K562 (cell line): ENCODE data around the gene NUDT6. TPM values are rescaled to one million over a fixed set of nuclear protein-coding genes. Genes with fewer than 3 reads are reported as not detected.

ENCODE experiments used
- ATAC-seq: fragments of 200-7000 bp; cut with Tn5 transposase; 3 replicates; pipeline ENCODE4 v1.9.1; 2020; ENCODE audit warnings: moderate library complexity
- BruUV-seq: library from RNA; stranded (reverse); fragments of 400-500 nt; replicated peaks from 2 replicates; lab custom pipeline; 2021; lab: Mats Ljungman, UMichigan
- CTCF ChIA-PET: fragments of 300-600 bp; formaldehyde crosslinking; extraction: SDS; loops from one replicate; lab custom pipeline; 2021; ENCODE audit warnings: low intra/inter-chr PET ratio; lab: Yijun Ruan, JAX
- POLR2A ChIA-PET: fragments of 300-600, 350-650 bp; sonication (Branson Sonifier 250); formaldehyde crosslinking; extraction: SDS; loops from one replicate; lab custom pipeline; 2021; ENCODE audit warnings: antibody characterized with exemption, inconsistent platforms; lab: Yijun Ruan, JAX
- DNase-seq, 4 experiments: peaks; one replicate each; pipeline versions ENCODE4 v3.0.0 to v3.0.0-alpha.2; 2011 to 2018; ENCODE audit warnings: low spot score in 3 of 4, mixed read lengths in 3 of 4; ENCODE audit errors: extremely low read depth in 1 of 4
- FAIRE-seq: peaks from 2 replicates; lab custom pipeline; 2011; peaks lifted over from hg19 to GRCh38; lab: Jason Lieb, UNC
- H2AFZ ChIP-seq: 2 replicates; pipeline ENCODE4 v1.6.0; 2011; ENCODE audit warnings: low read depth, low read length, control low read depth, inconsistent platforms
- H3K27ac ChIP-seq: fragments of 200-600 bp; 3 replicates; pipeline ENCODE4 v1.8.0; 2011; ENCODE audit warnings: low read depth, mild to moderate bottlenecking, control low read depth, inconsistent platforms, low read length, moderate library complexity, mixed read lengths; ENCODE audit errors: extremely low read depth
- H3K27me3 ChIP-seq, 2 experiments: fragments of 300-600 bp in 1 of 2; 2 replicates in 1 of 2; 3 replicates in 1 of 2; pipeline versions ENCODE4 v1.6.0 to v1.8.0; 2011; ENCODE audit warnings: inconsistent platforms in 2 of 2, low read length in 2 of 2, mild to moderate bottlenecking in 1 of 2, mixed read lengths in 1 of 2, moderate library complexity in 1 of 2; ENCODE audit not compliant: control insufficient read depth in 2 of 2, insufficient read depth in 2 of 2
- H3K36me3 ChIP-seq: fragments of 300-600 bp; 3 replicates; pipeline ENCODE4 v1.8.0; 2011; ENCODE audit warnings: mild to moderate bottlenecking, low read length, inconsistent platforms; ENCODE audit not compliant: control insufficient read depth, insufficient read depth
- H3K4me1 ChIP-seq, 2 experiments: fragments of 200-600 bp in 1 of 2; replicated peaks in 1 of 2; 2 replicates in 1 of 2; 3 replicates in 1 of 2; pipeline versions ENCODE4 v1.5.1 to v1.8.0; 2011; ENCODE audit warnings: inconsistent platforms in 2 of 2, low read length in 2 of 2, mild to moderate bottlenecking in 1 of 2, mixed read lengths in 1 of 2, moderate library complexity in 1 of 2; ENCODE audit not compliant: control insufficient read depth in 2 of 2, insufficient read depth in 2 of 2
- H3K4me2 ChIP-seq: 2 replicates; pipeline ENCODE4 v1.6.1; 2011; ENCODE audit warnings: low read length, control low read depth, inconsistent platforms, mixed read lengths; ENCODE audit not compliant: insufficient read depth
- H3K4me3 ChIP-seq: fragments of 200-600 bp; sonication (generic), shearing (Covaris generic); 2 replicates; pipeline ENCODE4 v1.5.1; 2016; ENCODE audit warnings: control low read depth, inconsistent platforms
- H3K79me2 ChIP-seq: fragments of 200-600 bp; 3 replicates; pipeline ENCODE4 v1.8.0; 2011; ENCODE audit warnings: low read length, inconsistent platforms; ENCODE audit not compliant: control insufficient read depth, insufficient read depth
- H3K9ac ChIP-seq, 2 experiments: 2 replicates each; pipeline versions ENCODE4 v1.6.0 to v1.6.1; 2011; ENCODE audit warnings: low read depth in 2 of 2, low read length in 2 of 2, control low read depth in 1 of 2, inconsistent platforms in 1 of 2, mild to moderate bottlenecking in 1 of 2, mixed read lengths in 1 of 2; ENCODE audit not compliant: insufficient read depth in 1 of 2
- H3K9me1 ChIP-seq: one replicate; pipeline ENCODE4 v1.6.0; 2011; ENCODE audit warnings: inconsistent platforms, mild to moderate bottlenecking, low read length, moderate library complexity; ENCODE audit not compliant: control insufficient read depth, insufficient read depth
- H3K9me3 ChIP-seq: replicated peaks from 2 replicates; pipeline ENCODE4 v1.5.1; 2011; ENCODE audit warnings: low read depth, low read length, inconsistent platforms; ENCODE audit not compliant: control insufficient read depth, insufficient read depth
- H4K20me1 ChIP-seq: replicated peaks from 2 replicates; pipeline ENCODE4 v1.6.1; 2011; ENCODE audit warnings: low read length, inconsistent platforms, mixed read lengths; ENCODE audit not compliant: control insufficient read depth, insufficient read depth
- ASH1L ChIP-seq: fragments of 450-650 bp; IDR thresholded peaks from 2 replicates; pipeline ENCODE4 v1.6.1; 2018; ENCODE audit warnings: borderline replicate concordance, mild to moderate bottlenecking, low read depth; ENCODE audit not compliant: partially characterized antibody
- ATF2 ChIP-seq: sonication (generic); formaldehyde crosslinking; IDR thresholded peaks from 2 replicates; pipeline ENCODE4 v1.8.1; 2022; ENCODE audit warnings: missing genetic modification reagents
- GABPB1 ChIP-seq: sonication (generic); formaldehyde crosslinking; IDR thresholded peaks from 2 replicates; pipeline ENCODE4 v1.8.0; 2022; ENCODE audit warnings: mild to moderate bottlenecking, missing genetic modification reagents
- KDM5B ChIP-seq: fragments of 200-600 bp; sonication (generic); IDR thresholded peaks from 2 replicates; pipeline ENCODE4 v1.6.1; 2012; ENCODE audit warnings: low read depth, mild to moderate bottlenecking, moderate library complexity, low read length, control low read depth, inconsistent platforms; ENCODE audit not compliant: insufficient replicate concordance
- MCM3 ChIP-seq: fragments of 450-650 bp; IDR thresholded peaks from 2 replicates; pipeline ENCODE4 v1.6.1; 2016
- ZNF316 ChIP-seq: fragments of 450-650 bp; IDR thresholded peaks from 2 replicates; pipeline ENCODE4 v1.6.1; 2016
- WGBS: fragments of 100-300 bp; shearing (Covaris generic); methylation state at CpG from one replicate; pipeline ENCODE4 v1.1.6; 2016; ENCODE audit warnings: low coverage, mixed read lengths; ENCODE audit not compliant: insufficient coverage; ENCODE audit errors: missing lambda C conversion rate; 5-methylcytosine and 5-hydroxymethylcytosine counted together
- in situ Hi-C: fragments of 300-500 bp; cut with MboI; formaldehyde crosslinking; loops from 4 replicates; pipeline ENCODE4 v1.15.0; 2018; ENCODE audit warnings: inconsistent platforms, mixed read lengths
- intact Hi-C: fragments of 100-400 bp; cut with micrococcal nuclease; formaldehyde crosslinking; loops from 2 replicates; pipeline ENCODE4 v1.14.2; 2022
- polyA plus RNA-seq, 8 experiments: library from polyadenylated mRNA; depleted of rRNA in 4 of 8; stranded (reverse) in 5 of 8; unstranded in 3 of 8; fragments of >200 nt; fragmentation: Nextera tagmentation in 2 of 8; fragmentation: Illumina TruSeq in 1 of 8; extraction: Ambion mirVana in 2 of 8; extraction: Trizol in 1 of 8; gene quantifications; 2 replicates each; pipeline versions ENCODE4 v1.2.1 to v1.2.3, GENCODE V29; 2011 to 2014; ENCODE audit warnings: inconsistent platforms in 1 of 8, missing spikeins in 1 of 8
- total RNA-seq, 7 experiments: library from RNA; depleted of rRNA in 6 of 7; stranded (reverse); fragments of >200 nt in 6 of 7; fragmentation: Illumina TruSeq in 2 of 7; extraction: Trizol in 2 of 7; gene quantifications; 2 replicates each; pipeline versions ENCODE4 v1.2.1 to v1.2.3, GENCODE V29; 2011 to 2021; ENCODE audit warnings: low replicate concordance in 1 of 7

Gene NUDT6
- total and polyA plus RNA-seq, 9 of the 15 experiments (the other 6 are each of a cell fraction or from before 2014, with no cell fraction given), result 9.4 to 18.1 (median 13.4) TPM

GRCh38 chr4:122909683-122910082 lies 12.7 kb downstream of the NUDT6 start (continued):
- TF ChIP-seq ASH1L, result no peak
- no peak for TF ChIP-seq ATF2

GRCh38 chr4:122908223-122908622 lies 14.2 kb downstream of the NUDT6 start:
- in situ Hi-C loops, result loop anchor here (25.0 kb wide), 1 partner anchor 1046 kb away; the partner anchor contains the start of gene BBS7
- H3K9ac ChIP-seq, result no peak overlapping the region
- H4K20me1 ChIP-seq, result no peaks in the 10 kb centered on the region
- ChIA-PET POLR2A (no interaction called here), CTCF (no interaction called here)
- no peaks in the 10 kb centered on the region for H3K9me3 ChIP-seq
- no peaks in the 10 kb centered on the region for H3K79me2 ChIP-seq
- no peak overlapping the region for H3K27ac ChIP-seq
- H3K36me3 ChIP-seq, result peaks cover 10% of the 10 kb centered on the region; the same call in 2 of the 3 replicates
- ATAC-seq, result no peak
- BruUV-seq, result no TSS peak
- H3K4me3 ChIP-seq, result no peak overlapping the region
- no peaks in the 10 kb centered on the region for H3K9me1 ChIP-seq
- FAIRE-seq, result no peak
- DNase-seq, result no peak
- intact Hi-C loops, result no loop called here
- no peaks in the 10 kb centered on the region for H3K27me3 ChIP-seq
- no peak overlapping the region for H3K4me2 ChIP-seq
- no peak for TF ChIP-seq KDM5B
- TF ChIP-seq MCM3, result no peak
- no peak for TF ChIP-seq GABPB1 (CRISPR knock-in tag)
- peak; percentile 53 for TF ChIP-seq ZNF316
- H3K4me1 ChIP-seq, result peaks cover 0 to 5% of the 10 kb centered on the region in 2 experiments; a peak in 2 of 5 replicates
- no peak overlapping the region for H2AFZ ChIP-seq
- WGBS, result 63% methylated on average over 1 of the region's 1 CpG
